ENCODE measurements around the gene OLFM3. TPM values are rescaled to one million over a fixed set of nuclear protein-coding genes. Genes with fewer than 3 reads are reported as not detected.

Gene OLFM3
- total and polyA plus RNA-seq, 4 donors = not detected

- no peaks in the 10 kb centered on the region for H3K36me3 ChIP-seq (ENCODE audit: control insufficient read depth in 4 of 4, insufficient read depth in 3 of 4, low read depth in 1 of 4, low read length in 3 of 4)
- no peaks in the 10 kb centered on the region for H3K27me3 ChIP-seq (ENCODE audit: control insufficient read depth in 4 of 4, insufficient read depth in 4 of 4, low read length in 3 of 4)
- no peak overlapping the region for H3K27ac ChIP-seq (ENCODE audit: low read depth in 1 of 2, low read length in 2 of 2)
- no peaks in the 10 kb centered on the region for H3K4me1 ChIP-seq (ENCODE audit: control insufficient read depth in 4 of 4, insufficient read depth in 4 of 4, low read length in 3 of 4)
- no peak for DNase-seq (ENCODE audit: low spot score)
- no peak overlapping the region for H3K9ac ChIP-seq (ENCODE audit: low read depth in 1 of 2, low read length in 2 of 2)
- H3K4me3 ChIP-seq (ENCODE audit: low read depth in 1 of 3, low read length in 3 of 3) = no peak overlapping the region
- TF ChIP-seq FOXA1 (IDR thresholded peaks at IDR 0.05) (no peak), EGR1 (IDR thresholded peaks at IDR 0.05; ENCODE audit: low read depth in 2 of 2) (no peak), JUND (IDR thresholded peaks at IDR 0.05) (no peak), YY1 (IDR thresholded peaks at IDR 0.05) (no peak), HNF4A (conservative IDR thresholded peaks at IDR 0.05) (no peak), GABPA (IDR thresholded peaks at IDR 0.05 in 1 of 2, conservative IDR thresholded peaks at IDR 0.05 in 1 of 2) (no peak), NR2F2 (IDR thresholded peaks at IDR 0.05) (no peak), RAD21 (IDR thresholded peaks at IDR 0.05) (no peak), SP1 (IDR thresholded peaks at IDR 0.05) (no peak), RXRA (IDR thresholded peaks at IDR 0.05) (no peak), TAF1 (conservative IDR thresholded peaks at IDR 0.05) (no peak), ZBTB33 (IDR thresholded peaks at IDR 0.05) (no peak), CTCF (IDR thresholded peaks at IDR 0.05; ENCODE audit: low read depth, low read length, missing input control) (no peak)
- WGBS = 62% methylated on average over 3 of the region's 3 CpGs
- H3K9me3 ChIP-seq (ENCODE audit: control insufficient read depth in 4 of 4, low read length in 3 of 4) = no peaks in the 10 kb centered on the region
Measured at GRCh38 chr1:101974599-101975274, 22.0 kb downstream of the OLFM3 start.

- H3K27me3 ChIP-seq (ENCODE audit: control insufficient read depth in 4 of 4, insufficient read depth in 4 of 4, low read length in 3 of 4) = no peaks in the 10 kb centered on the region
- H3K9me3 ChIP-seq (ENCODE audit: control insufficient read depth in 4 of 4, low read length in 3 of 4) = no peaks in the 10 kb centered on the region
- H3K36me3 ChIP-seq (ENCODE audit: control insufficient read depth in 4 of 4, insufficient read depth in 3 of 4, low read depth in 1 of 4, low read length in 3 of 4) = no peaks in the 10 kb centered on the region
- no peak overlapping the region for H3K4me3 ChIP-seq (ENCODE audit: low read depth in 1 of 3, low read length in 3 of 3)
- no peak for TF ChIP-seq HNF4G (IDR thresholded peaks at IDR 0.05)
- TF ChIP-seq RAD21 (IDR thresholded peaks at IDR 0.05) = no peak
- no peak for TF ChIP-seq YY1 (IDR thresholded peaks at IDR 0.05)
- TF ChIP-seq GABPA (IDR thresholded peaks at IDR 0.05 in 1 of 2, conservative IDR thresholded peaks at IDR 0.05 in 1 of 2) = no peak
- no peak for TF ChIP-seq TAF1 (conservative IDR thresholded peaks at IDR 0.05)
- no peak for TF ChIP-seq MAX (IDR thresholded peaks at IDR 0.05)
- no peak for TF ChIP-seq JUND (IDR thresholded peaks at IDR 0.05)
- TF ChIP-seq HNF4A (conservative IDR thresholded peaks at IDR 0.05) = no peak
- TF ChIP-seq ZBTB33 (IDR thresholded peaks at IDR 0.05) = no peak
- TF ChIP-seq ATF3 (IDR thresholded peaks at IDR 0.05) = no peak
- no peak for TF ChIP-seq FOXA1 (IDR thresholded peaks at IDR 0.05)
- no peak for TF ChIP-seq CTCF (IDR thresholded peaks at IDR 0.05; ENCODE audit: low read depth, low read length, missing input control)
- TF ChIP-seq SP1 (IDR thresholded peaks at IDR 0.05) = no peak
- TF ChIP-seq REST (IDR thresholded peaks at IDR 0.05) = no peak
- H3K27ac ChIP-seq (ENCODE audit: low read depth in 1 of 2, low read length in 2 of 2) = no peak overlapping the region
- H3K4me1 ChIP-seq (ENCODE audit: control insufficient read depth in 4 of 4, insufficient read depth in 4 of 4, low read length in 3 of 4) = no peaks in the 10 kb centered on the region
- WGBS = 62% methylated on average over 1 of the region's 1 CpG
- DNase-seq (ENCODE audit: low spot score) = no peak
- no peak overlapping the region for H3K9ac ChIP-seq (ENCODE audit: low read depth in 1 of 2, low read length in 2 of 2)
Measured at GRCh38 chr1:101971304-101971703, 25.4 kb downstream of the OLFM3 start.

Measured in liver (tissue), 9 donors.